Thoracic aorta (tissue), 2 donors: ENCODE results near the gene TMEM14C. TPM values are rescaled to one million over a fixed set of nuclear protein-coding genes. Genes with fewer than 3 reads are reported as not detected.

ENCODE experiments used
- ATAC-seq: fragments of 150-250 bp; one replicate; pipeline ENCODE4 v1.8.0; 2017; ENCODE audit warnings: low read depth; ENCODE audit not compliant: insufficient number of reproducible peaks, low FRiP score
- DNase-seq: peaks from one replicate; pipeline ENCODE4 v3.0.0-alpha.2; 2020; ENCODE audit warnings: low spot score
- H3K27ac ChIP-seq, 2 donors: fragments of 200-600 bp; sonication (generic); 1 replicate in 1 of 2; 2 replicates in 1 of 2; pipeline ENCODE4 v1.5.1; 2016; ENCODE audit warnings: mild to moderate bottlenecking in 2 of 2, moderate library complexity in 2 of 2
- H3K27me3 ChIP-seq: fragments of 200-600 bp; sonication (generic); replicated peaks from 2 replicates; pipeline ENCODE4 v1.6.0; 2016; ENCODE audit warnings: mild to moderate bottlenecking; ENCODE audit not compliant: insufficient read depth
- H3K36me3 ChIP-seq: fragments of 200-600 bp; sonication (generic); one replicate; pipeline ENCODE4 v1.5.1; 2016
- H3K4me1 ChIP-seq, 2 donors: fragments of 200-600 bp; sonication (generic); 1 replicate in 1 of 2; 2 replicates in 1 of 2; pipeline versions ENCODE4 v1.5.1 to v1.6.0; 2016; ENCODE audit warnings: low read depth in 2 of 2, mild to moderate bottlenecking in 1 of 2; ENCODE audit not compliant: control insufficient read depth in 1 of 2
- H3K4me3 ChIP-seq: fragments of 200-600 bp; sonication (generic); 2 replicates; pipeline ENCODE4 v1.5.1; 2016; ENCODE audit warnings: mild to moderate bottlenecking
- H3K9me3 ChIP-seq: fragments of 200-600 bp; sonication (generic); 2 replicates; pipeline ENCODE4 v1.5.1; 2016
- CTCF ChIP-seq: fragments of 200-600 bp; sonication (generic); IDR thresholded peaks from one replicate; pipeline ENCODE4 v1.5.1; 2019; ENCODE audit warnings: antibody characterized with exemption
- total RNA-seq, 2 donors: library from RNA; depleted of rRNA; stranded (reverse); fragments of >200 nt; gene quantifications; one replicate each; pipeline versions ENCODE4 v1.1.0 to v1.2.3, GENCODE V29; 2016

TMEM14C gene
- total RNA-seq, 2 donors from 2014 or later = 72.9 to 129 TPM

DNA sequence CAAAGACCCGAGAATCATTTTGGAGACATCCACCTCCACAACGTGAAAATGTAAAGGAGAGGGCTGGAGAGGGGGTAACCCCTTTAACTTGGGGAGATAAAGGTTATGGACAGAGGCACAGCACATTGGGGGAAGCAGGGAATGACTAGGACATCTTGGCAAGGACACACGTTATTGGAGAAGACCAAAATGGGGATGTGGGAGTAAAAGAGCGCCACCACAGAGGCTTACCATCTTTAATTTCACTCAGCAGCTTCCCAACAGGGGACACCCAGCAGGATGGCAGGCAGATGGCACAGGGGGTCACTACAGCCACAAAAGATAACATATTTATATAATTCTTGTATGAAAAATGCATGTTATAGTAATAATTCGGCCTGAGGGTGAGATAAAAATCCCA lies 38.3 kb upstream of the TMEM14C start:
- H3K4me3 ChIP-seq = no peak overlapping the region

DNA sequence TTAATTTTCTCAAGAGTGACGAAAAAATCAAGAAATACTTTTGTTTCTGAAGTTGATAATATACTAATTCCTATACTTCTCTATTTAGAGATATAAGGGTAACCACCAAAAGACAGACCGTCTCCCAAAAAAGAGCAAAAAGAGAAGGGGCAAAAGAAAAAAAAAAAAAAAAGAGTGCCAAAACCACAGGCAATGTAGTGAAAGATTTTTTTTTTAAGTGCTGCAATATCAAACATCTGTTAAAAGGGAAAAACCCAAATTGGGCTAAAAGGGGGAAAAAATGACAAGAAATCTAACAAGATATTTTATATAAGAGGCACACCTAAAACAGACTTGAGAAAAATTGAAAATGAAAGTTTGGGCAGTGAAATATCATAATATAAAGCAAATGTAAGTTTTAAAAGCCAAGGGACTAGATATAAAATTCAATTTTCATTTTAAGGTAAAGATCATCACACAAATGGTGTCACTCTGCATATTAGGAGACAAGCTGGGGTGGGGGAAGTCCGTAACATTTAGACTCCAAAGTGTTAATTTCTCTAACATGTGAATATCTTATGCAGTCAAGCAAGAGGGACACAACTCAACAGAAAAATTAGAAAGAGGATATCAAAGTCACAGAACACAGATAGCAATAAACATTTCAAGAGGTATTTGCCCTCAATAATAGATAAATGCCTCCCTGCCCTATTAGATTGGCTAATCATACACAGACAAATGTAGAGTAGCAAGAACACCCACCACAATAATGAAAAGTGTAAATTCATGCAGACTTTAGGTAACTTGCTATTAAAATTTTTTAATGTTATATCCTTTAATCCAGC lies 37.6 kb upstream of the TMEM14C start:
- H3K36me3 ChIP-seq = no peaks in the 10 kb centered on the region
- no peak for TF ChIP-seq CTCF
- no peak for DNase-seq

More for the DNA sequence above, 38.3 kb upstream of the TMEM14C start:
- ATAC-seq (no peak), DNase-seq (no peak)
- H3K9me3 ChIP-seq = no peaks in the 10 kb centered on the region
- no peak for TF ChIP-seq CTCF
- no peaks in the 10 kb centered on the region for H3K27me3 ChIP-seq
- H3K36me3 ChIP-seq = no peaks in the 10 kb centered on the region
- no peaks in the 10 kb centered on the region for H3K4me1 ChIP-seq
- H3K27ac ChIP-seq = no peak overlapping the region

GRCh38 chr6:10686901-10687300 lies 36.0 kb upstream of the TMEM14C start:
- H3K9me3 ChIP-seq = no peaks in the 10 kb centered on the region
- H3K36me3 ChIP-seq = no peaks in the 10 kb centered on the region
- H3K27me3 ChIP-seq = no peaks in the 10 kb centered on the region
- no peak for ATAC-seq
- no peak overlapping the region for H3K27ac ChIP-seq
- H3K4me3 ChIP-seq = no peak overlapping the region
- DNase-seq = no peak
- H3K4me1 ChIP-seq = no peaks in the 10 kb centered on the region
- TF ChIP-seq CTCF = no peak

More for the DNA sequence above, 37.6 kb upstream of the TMEM14C start:
- no peaks in the 10 kb centered on the region for H3K27me3 ChIP-seq
- no peaks in the 10 kb centered on the region for H3K9me3 ChIP-seq
- no peak for ATAC-seq
- no peak overlapping the region for H3K27ac ChIP-seq
- H3K4me3 ChIP-seq = no peak overlapping the region
- H3K4me1 ChIP-seq = no peaks in the 10 kb centered on the region

DNA sequence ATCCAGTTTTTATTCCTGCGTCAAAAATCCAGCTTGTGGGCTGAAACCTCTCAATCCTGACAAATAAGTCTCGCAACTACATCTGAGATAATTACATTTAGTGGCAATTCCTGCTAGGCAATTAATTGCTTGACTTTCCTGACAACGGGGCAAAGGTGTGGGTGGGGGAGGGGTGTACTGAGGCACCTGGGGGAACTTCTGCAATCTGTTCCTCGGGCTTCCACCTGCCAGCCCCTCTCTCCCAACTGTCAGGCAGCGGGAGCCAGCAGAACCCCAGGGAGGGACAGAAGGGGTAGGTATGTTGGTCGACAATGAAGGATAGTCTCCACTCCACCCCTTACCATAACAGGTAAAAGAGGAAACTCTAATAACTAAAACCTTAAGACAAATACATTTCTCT lies 35.3 kb upstream of the TMEM14C start:
- ATAC-seq = no peak
- H3K36me3 ChIP-seq = no peaks in the 10 kb centered on the region
- no peak for TF ChIP-seq CTCF

GRCh38 chr6:10690651-10691445 lies 32.0 kb upstream of the TMEM14C start:
- ATAC-seq (no peak), DNase-seq (no peak)
- Histone ChIP-seq H3K36me3 (no peaks in the 10 kb centered on the region), H3K27me3 (no peaks in the 10 kb centered on the region), H3K4me3 (no peak overlapping the region), H3K4me1 (peaks cover 13 to 19% of the 10 kb centered on the region in 2 donors), H3K27ac (no peak overlapping the region), H3K9me3 (no peaks in the 10 kb centered on the region)
- TF ChIP-seq CTCF = no peak

More for the DNA sequence above, 35.3 kb upstream of the TMEM14C start:
- Histone ChIP-seq H3K27ac (no peak overlapping the region), H3K4me1 (no peaks in the 10 kb centered on the region), H3K4me3 (no peak overlapping the region), H3K9me3 (no peaks in the 10 kb centered on the region), H3K27me3 (no peaks in the 10 kb centered on the region)
- DNase-seq = no peak
